ENCODE measurements around the gene OPCML.

- TF ChIP-seq ZBTB33 (IDR thresholded peaks at IDR 0.05): no peak
- TF ChIP-seq CTCF (IDR thresholded peaks at IDR 0.05; ENCODE audit: low read depth, low read length, missing input control): no peak
- no peak for TF ChIP-seq RAD21 (IDR thresholded peaks at IDR 0.05)
- no peak for TF ChIP-seq YY1 (IDR thresholded peaks at IDR 0.05)
- no peak for TF ChIP-seq EGR1 (IDR thresholded peaks at IDR 0.05; ENCODE audit: low read depth in 2 of 2)
- no peak for TF ChIP-seq MAX (IDR thresholded peaks at IDR 0.05)
- no peak for TF ChIP-seq ATF3 (IDR thresholded peaks at IDR 0.05)
- TF ChIP-seq REST (IDR thresholded peaks at IDR 0.05): no peak
- TF ChIP-seq GABPA (IDR thresholded peaks at IDR 0.05 in 1 of 2, conservative IDR thresholded peaks at IDR 0.05 in 1 of 2): no peak
- no peak for TF ChIP-seq JUND (IDR thresholded peaks at IDR 0.05)
Observed at GRCh38 chr11:133254601-133255000, 277.7 kb downstream of the OPCML start.
